Skeletal muscle satellite cell (primary cell): ENCODE results near the gene MAP1A.
"Not testable (repeated sequence)": the region's sequence is repeated elsewhere in the genome, so short reads cannot be mapped to it uniquely, and the experiment has no call there.

Source experiments
- H3K27me3 ChIP-seq: 2 replicates; pipeline ENCODE4 v1.7.0; 2013; ENCODE audit warnings: low read length; ENCODE audit not compliant: control insufficient read depth, insufficient read depth
- H3K36me3 ChIP-seq: 2 replicates; pipeline ENCODE4 v1.7.0; 2013; ENCODE audit warnings: mild to moderate bottlenecking, control low read depth, low read length; ENCODE audit not compliant: insufficient read depth
- H3K4me1 ChIP-seq: 2 replicates; pipeline ENCODE4 v1.7.0; 2013; ENCODE audit warnings: low read length; ENCODE audit not compliant: control insufficient read depth, insufficient read depth
- H3K4me2 ChIP-seq: 2 replicates; pipeline ENCODE4 v1.7.0; 2013; ENCODE audit warnings: mild to moderate bottlenecking, low read length
- H3K4me3 ChIP-seq: 2 replicates; pipeline ENCODE4 v1.7.0; 2013; ENCODE audit warnings: low read length
- H3K9ac ChIP-seq: 2 replicates; pipeline ENCODE4 v1.7.0; 2013; ENCODE audit warnings: mild to moderate bottlenecking, low read depth, low read length, moderate library complexity
- H3K9me3 ChIP-seq: replicated peaks from 2 replicates; pipeline ENCODE4 v1.7.0; 2013; ENCODE audit warnings: mild to moderate bottlenecking, control low read depth, low read length

MAP1A gene

DNA sequence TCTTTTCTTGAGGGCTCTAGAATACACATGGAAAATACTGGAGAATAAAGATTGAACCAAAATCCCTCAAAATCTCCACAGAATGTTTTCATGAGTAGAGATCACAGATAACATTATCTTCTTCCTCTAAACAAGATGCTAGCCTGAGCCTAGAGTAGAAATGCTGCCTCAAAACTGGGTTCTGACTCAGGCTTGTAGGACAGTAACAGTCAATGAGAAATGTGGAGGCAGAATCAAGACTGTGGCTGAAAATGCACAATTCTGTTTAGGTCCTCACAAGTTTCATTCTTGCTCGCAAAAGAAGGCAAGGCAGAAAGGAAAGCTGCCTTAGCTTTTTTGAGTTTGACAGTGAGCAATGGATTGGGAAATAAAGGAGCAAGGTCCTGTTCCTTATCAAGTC lies 57.2 kb downstream of the MAP1A start:
- not testable (repeated sequence) for H3K4me2 ChIP-seq

More for the DNA sequence above, 57.2 kb downstream of the MAP1A start:
- not testable (repeated sequence) for H3K36me3 ChIP-seq, H3K9ac ChIP-seq, H3K4me3 ChIP-seq, H3K9me3 ChIP-seq, H3K4me1 ChIP-seq, H3K27me3 ChIP-seq
